Naive thymus-derived CD4-positive, alpha-beta T cell (primary cell): ENCODE measurements around the gene CREB5. TPM values are rescaled to one million over a fixed set of nuclear protein-coding genes. Genes with fewer than 3 reads are reported as not detected.
"Not testable (repeated sequence)": the region's sequence is repeated elsewhere in the genome, so short reads cannot be mapped to it uniquely, and the experiment has no call there.

Experiments used
- ATAC-seq: fragments of 150-1000 bp; cut with Tn5 transposase; 2 replicates; pipeline ENCODE4 v1.10.0; 2021; ENCODE audit warnings: mild to moderate bottlenecking, moderate library complexity
- CTCF ChIA-PET: fragments of 350-600 bp; sonication (Branson Sonifier 250); formaldehyde crosslinking; loops from one replicate; lab custom pipeline; 2021; ENCODE audit warnings: antibody characterized with exemption; lab: Charles Lee
- POLR2A ChIA-PET: fragments of 350-600 bp; sonication (Branson Sonifier 250); formaldehyde crosslinking; loops from one replicate; lab custom pipeline; 2021; ENCODE audit warnings: antibody characterized with exemption, inconsistent platforms; lab: Charles Lee
- DNase-seq, 9 donors: peaks; one replicate each; pipeline versions ENCODE4 v3.0.0 to v3.0.0-alpha.2; 2020 to 2022; ENCODE audit warnings: mixed read lengths in 1 of 9
- H3K27ac ChIP-seq: one replicate; pipeline ENCODE4 v1.7.0; 2013; ENCODE audit warnings: mild to moderate bottlenecking, low read depth, low read length, moderate library complexity
- H3K27me3 ChIP-seq, 2 donors: one replicate each; pipeline ENCODE4 v1.7.0; 2013; ENCODE audit warnings: low read length in 2 of 2, mild to moderate bottlenecking in 2 of 2, moderate library complexity in 2 of 2; ENCODE audit not compliant: control insufficient read depth in 2 of 2, insufficient read depth in 2 of 2
- H3K36me3 ChIP-seq, 3 experiments: 1 replicate in 2 of 3; 2 replicates in 1 of 3; pipeline ENCODE4 v1.7.0; 2013; ENCODE audit warnings: low read length in 3 of 3, mild to moderate bottlenecking in 3 of 3, moderate library complexity in 1 of 3; ENCODE audit not compliant: insufficient read depth in 3 of 3, control insufficient read depth in 2 of 3
- H3K4me1 ChIP-seq, 2 donors: one replicate each; pipeline ENCODE4 v1.7.0; 2013; ENCODE audit warnings: low read length in 2 of 2, mild to moderate bottlenecking in 2 of 2, moderate library complexity in 1 of 2; ENCODE audit not compliant: control insufficient read depth in 2 of 2, insufficient read depth in 2 of 2
- H3K4me3 ChIP-seq: 2 replicates; pipeline ENCODE4 v1.7.0; 2013; ENCODE audit warnings: mild to moderate bottlenecking, low read length
- H3K9me3 ChIP-seq, 3 experiments: 1 replicate in 2 of 3; 2 replicates in 1 of 3; pipeline ENCODE4 v1.7.0; 2013; ENCODE audit warnings: low read length in 3 of 3; ENCODE audit not compliant: control insufficient read depth in 2 of 3
- H3K27ac Mint-ChIP-seq, 9 donors: one replicate each; pipeline ENCODE4 v1.8.0; 2020 to 2022; ENCODE audit warnings: mixed read lengths in 9 of 9, mild to moderate bottlenecking in 8 of 9, moderate library complexity in 5 of 9, inconsistent platforms in 2 of 9
- H3K27me3 Mint-ChIP-seq, 5 donors: one replicate each; pipeline ENCODE4 v1.8.0; 2021 to 2022; ENCODE audit warnings: mixed read lengths in 5 of 5, mild to moderate bottlenecking in 1 of 5
- H3K36me3 Mint-ChIP-seq, 5 donors: one replicate each; pipeline ENCODE4 v1.8.0; 2020 to 2022; ENCODE audit warnings: mixed read lengths in 5 of 5, mild to moderate bottlenecking in 3 of 5, inconsistent platforms in 1 of 5
- H3K4me1 Mint-ChIP-seq, 7 donors: one replicate each; pipeline ENCODE4 v1.8.0; 2020 to 2022; ENCODE audit warnings: mixed read lengths in 7 of 7, mild to moderate bottlenecking in 3 of 7, inconsistent platforms in 1 of 7
- H3K4me3 Mint-ChIP-seq, 10 donors: one replicate each; pipeline ENCODE4 v1.8.0; 2020 to 2022; ENCODE audit warnings: mild to moderate bottlenecking in 10 of 10, mixed read lengths in 10 of 10, moderate library complexity in 6 of 10, inconsistent platforms in 2 of 10
- H3K9me3 Mint-ChIP-seq, 11 donors: one replicate each; pipeline ENCODE4 v1.8.0; 2020 to 2022; ENCODE audit warnings: mixed read lengths in 11 of 11, mild to moderate bottlenecking in 4 of 11, inconsistent platforms in 1 of 11, moderate library complexity in 1 of 11
- intact Hi-C, 2 donors: fragments of 100-400 bp; cut with micrococcal nuclease; formaldehyde crosslinking; loops; one replicate each; pipeline ENCODE4 v1.15.1; 2023
- polyA plus RNA-seq, 2 donors: library from polyadenylated mRNA; unstranded; fragments of 300-500 nt; fragmentation: Illumina TruSeq; gene quantifications; one replicate each; pipeline ENCODE4 v1.2.3, GENCODE V29; 2021
- total RNA-seq, 6 experiments: library from RNA in 5 of 6; stranded (reverse) in 5 of 6; gene quantifications; 1 replicate in 5 of 6; 2 replicates in 1 of 6; pipeline ENCODE4 v1.2.3 and lab custom pipeline; 2021 to 2026

The CREB5 gene
- total and polyA plus RNA-seq, 7 experiments from 2014 or later = 0.22 to 18.4 (median 3.6) TPM; not detected in 4

DNA sequence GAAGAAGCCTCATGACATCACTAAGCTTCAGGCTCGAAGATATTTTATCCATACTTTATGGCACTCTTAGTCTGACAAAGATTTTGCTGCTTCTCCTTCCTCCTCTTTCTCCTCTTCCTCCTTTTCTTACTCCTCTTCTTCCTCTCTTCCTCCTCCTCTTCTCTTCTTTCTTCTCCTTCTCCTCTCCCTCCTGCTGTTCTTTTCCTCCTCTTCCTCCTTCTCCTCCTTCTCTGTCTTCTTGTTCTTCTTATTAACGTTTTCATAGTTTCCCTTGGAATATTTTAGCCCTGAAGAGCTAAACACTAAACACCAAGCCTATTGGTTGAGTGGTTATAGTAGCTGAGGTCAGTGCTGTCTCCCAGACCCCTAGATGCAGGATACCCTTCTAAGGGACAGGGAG lies 137.7 kb downstream of the CREB5 start:
- Mint-ChIP-seq H3K4me3 (no peak overlapping the region), H3K36me3 (no peaks in the 10 kb centered on the region), H3K27me3 (peaks cover 3 to 40% (median 25%) of the 10 kb centered on the region in 5 donors), H3K4me1 (no peaks in the 10 kb centered on the region), H3K9me3 (peaks cover 0 to 25% (median 9%) of the 10 kb centered on the region in 11 donors), H3K27ac (no peak overlapping the region)
- no peaks in the 10 kb centered on the region for H3K4me1 ChIP-seq
- CTCF ChIA-PET = no interaction called here
- intact Hi-C loops = no loop called here
- no peaks in the 10 kb centered on the region for H3K36me3 ChIP-seq
- ATAC-seq = no peak
- POLR2A ChIA-PET = no interaction called here
- H3K27ac ChIP-seq = no peak overlapping the region
- no peaks in the 10 kb centered on the region for H3K9me3 ChIP-seq
- H3K4me3 ChIP-seq = no peak overlapping the region
- no peak for DNase-seq
- no peaks in the 10 kb centered on the region for H3K27me3 ChIP-seq

DNA sequence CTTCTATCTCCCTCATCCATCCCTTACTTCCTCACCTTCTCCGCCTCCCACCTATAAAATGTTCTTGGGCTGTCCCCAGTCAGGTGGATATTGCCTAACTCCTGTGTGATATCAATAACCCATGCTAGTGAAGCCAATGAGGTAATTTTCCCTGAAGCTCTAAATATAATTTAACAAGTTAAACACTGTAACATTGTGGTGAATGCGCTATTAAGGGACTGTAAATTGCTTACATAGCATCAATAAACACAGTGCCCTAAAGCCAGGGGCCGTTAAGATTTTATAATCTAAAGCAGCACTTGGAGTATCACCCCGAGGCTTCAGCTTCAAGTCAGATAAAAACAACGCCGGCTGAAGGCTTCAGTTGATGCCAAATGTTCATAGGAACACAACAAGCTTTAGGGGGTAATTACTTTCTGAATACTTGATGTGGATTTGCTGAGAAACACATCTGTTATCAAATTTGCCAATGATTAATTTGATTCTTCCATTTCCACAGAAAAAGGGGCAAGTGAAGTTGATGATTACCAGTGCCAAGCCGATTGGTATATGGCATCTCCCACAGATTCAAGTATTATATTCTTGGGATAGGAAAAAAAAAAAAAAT lies 138.4 kb downstream of the CREB5 start:
- Histone ChIP-seq H3K4me3 (no peak overlapping the region), H3K4me1 (no peaks in the 10 kb centered on the region), H3K27me3 (no peaks in the 10 kb centered on the region), H3K27ac (no peak overlapping the region), H3K36me3 (no peaks in the 10 kb centered on the region), H3K9me3 (no peaks in the 10 kb centered on the region)
- H3K4me1 Mint-ChIP-seq = no peaks in the 10 kb centered on the region
- no peak overlapping the region for H3K27ac Mint-ChIP-seq
- H3K4me3 Mint-ChIP-seq = no peak overlapping the region
- no peak for DNase-seq
- intact Hi-C loops = no loop called here
- no peak for ATAC-seq
- ChIA-PET POLR2A (no interaction called here), CTCF (no interaction called here)
- peaks cover 3 to 44% (median 25%) of the 10 kb centered on the region in 5 donors for H3K27me3 Mint-ChIP-seq
- H3K36me3 Mint-ChIP-seq = no peaks in the 10 kb centered on the region
- peaks cover 0 to 25% (median 7%) of the 10 kb centered on the region in 11 donors for H3K9me3 Mint-ChIP-seq

DNA sequence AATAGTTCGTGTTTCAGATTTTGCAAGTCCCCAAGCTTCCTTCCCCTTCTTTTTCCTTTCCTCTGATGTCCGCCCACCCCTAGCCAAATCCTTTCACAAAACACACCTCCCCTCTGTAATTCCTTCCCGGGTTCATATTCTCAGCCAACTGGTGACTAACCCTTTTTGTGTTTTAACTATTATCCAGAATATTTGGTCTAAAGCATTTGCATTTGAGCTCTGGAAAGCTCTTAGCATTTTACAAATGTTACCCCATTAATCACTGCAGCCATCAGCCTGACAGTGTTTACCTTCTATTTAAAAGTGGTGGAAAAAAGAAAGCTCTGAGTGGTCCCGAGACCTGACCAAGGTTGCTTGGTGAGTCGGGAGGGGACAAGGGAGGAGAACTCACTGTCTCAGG lies 139.0 kb downstream of the CREB5 start:
- ATAC-seq (no peak), DNase-seq (no peak)
- H3K27me3 Mint-ChIP-seq = peaks cover 3 to 45% (median 25%) of the 10 kb centered on the region in 5 donors
- intact Hi-C loops = no loop called here
- ChIA-PET POLR2A (no interaction called here), CTCF (no interaction called here)
- Histone ChIP-seq H3K27me3 (no peaks in the 10 kb centered on the region), H3K36me3 (no peaks in the 10 kb centered on the region), H3K4me1 (no peaks in the 10 kb centered on the region), H3K4me3 (no peak overlapping the region), H3K27ac (no peak overlapping the region), H3K9me3 (no peaks in the 10 kb centered on the region)
- no peaks in the 10 kb centered on the region for H3K36me3 Mint-ChIP-seq
- H3K4me1 Mint-ChIP-seq = no peaks in the 10 kb centered on the region
- H3K4me3 Mint-ChIP-seq = no peak overlapping the region
- H3K9me3 Mint-ChIP-seq = peaks cover 0 to 19% (median 7%) of the 10 kb centered on the region in 11 donors
- no peak overlapping the region for H3K27ac Mint-ChIP-seq

DNA sequence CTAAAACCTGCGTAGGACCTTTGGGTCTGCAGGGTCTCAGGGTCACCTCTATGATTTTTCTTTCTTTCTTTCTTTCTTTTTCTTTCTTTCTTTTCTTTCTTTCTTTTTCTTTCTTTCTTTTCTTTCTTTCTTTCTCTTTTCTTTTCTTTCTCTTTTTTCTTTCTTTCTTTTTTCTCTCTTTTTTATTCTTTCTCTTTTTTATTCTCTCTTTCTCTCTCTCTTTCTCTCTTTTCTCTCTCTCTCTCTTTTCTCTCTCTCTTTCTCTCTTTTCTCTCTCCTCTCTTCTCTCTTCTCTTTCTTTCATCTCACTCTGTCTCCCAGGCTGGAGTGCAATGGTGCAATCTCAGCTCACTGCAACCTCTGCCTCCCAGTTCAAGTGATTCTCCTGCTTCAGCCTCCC lies 139.4 kb downstream of the CREB5 start:
- peaks cover 0 to 14% (median 6%) of the 10 kb centered on the region in 11 donors for H3K9me3 Mint-ChIP-seq
- H3K27me3 ChIP-seq, H3K27ac ChIP-seq, H3K4me3 ChIP-seq, ATAC-seq, H3K4me1 ChIP-seq, H3K36me3 Mint-ChIP-seq, CTCF ChIA-PET, DNase-seq, intact Hi-C loops, H3K36me3 ChIP-seq, H3K4me1 Mint-ChIP-seq, POLR2A ChIA-PET, H3K9me3 ChIP-seq, H3K4me3 Mint-ChIP-seq, H3K27ac Mint-ChIP-seq: not testable (repeated sequence)
- H3K27me3 Mint-ChIP-seq = peaks cover 3 to 50% (median 25%) of the 10 kb centered on the region in 5 donors

DNA sequence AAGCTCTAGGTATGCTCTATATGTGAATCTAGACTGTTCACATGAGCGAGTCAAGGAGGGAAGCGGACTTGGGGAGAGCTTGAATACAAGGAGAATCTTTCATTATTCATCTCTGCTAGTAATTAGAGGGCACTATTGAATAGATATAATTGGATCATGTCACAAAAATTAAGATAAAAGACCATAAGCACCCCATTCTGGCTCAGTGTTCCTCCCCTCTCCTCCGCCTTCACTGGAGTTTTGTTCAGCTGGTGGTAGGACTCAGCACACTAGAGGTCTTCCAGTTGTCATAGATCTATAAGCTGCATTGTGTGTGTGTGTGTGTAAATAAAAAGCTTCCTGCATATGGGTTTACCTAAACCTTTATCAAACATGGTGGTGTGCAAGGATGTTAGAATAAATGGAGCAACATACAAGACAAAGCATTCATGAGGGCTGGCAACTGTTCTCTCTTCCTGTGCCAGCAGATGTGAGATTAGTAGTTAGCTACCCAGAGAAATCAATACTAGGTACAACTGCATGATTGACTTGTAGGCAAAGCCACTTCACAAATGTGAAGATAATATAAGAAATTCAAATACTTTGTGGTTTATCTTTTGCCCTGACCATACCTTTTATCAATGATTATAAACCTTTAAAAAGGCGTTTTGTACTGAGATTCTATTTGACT lies 142.6 kb downstream of the CREB5 start:
- Mint-ChIP-seq H3K27ac (no peak overlapping the region), H3K4me1 (no peaks in the 10 kb centered on the region), H3K9me3 (peaks cover 0 to 4% (median 2%) of the 10 kb centered on the region in 11 donors), H3K36me3 (peaks cover 0 to under 1% (median 0%) of the 10 kb centered on the region in 5 donors), H3K27me3 (peaks cover 5 to 53% (median 32%) of the 10 kb centered on the region in 5 donors), H3K4me3 (no peak overlapping the region)
- Histone ChIP-seq H3K4me1 (no peaks in the 10 kb centered on the region), H3K27me3 (no peaks in the 10 kb centered on the region), H3K9me3 (no peaks in the 10 kb centered on the region), H3K27ac (no peak overlapping the region), H3K4me3 (no peak overlapping the region), H3K36me3 (no peaks in the 10 kb centered on the region)
- intact Hi-C loops = no loop called here
- CTCF ChIA-PET = no interaction called here
- no peak for ATAC-seq
- POLR2A ChIA-PET = no interaction called here
- DNase-seq = no peak

DNA sequence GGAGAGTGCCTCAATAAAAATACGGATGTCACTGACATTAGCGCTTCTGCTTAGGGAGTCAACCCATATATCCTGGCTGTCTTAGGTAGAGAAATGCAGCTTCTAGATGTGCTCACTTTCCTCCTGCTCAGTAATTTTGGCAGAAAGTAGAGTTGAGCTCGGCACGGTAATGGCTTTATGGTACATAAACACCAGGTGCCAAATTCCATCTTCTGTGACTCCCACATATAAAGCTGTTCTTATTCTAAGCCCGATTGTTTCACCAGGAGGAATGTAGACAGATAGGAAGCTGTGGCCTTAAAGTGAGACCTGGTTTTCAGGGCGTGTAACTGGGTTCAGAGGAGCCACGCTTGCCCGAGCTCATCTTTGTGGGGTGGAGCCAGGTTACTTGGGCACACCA lies 143.7 kb downstream of the CREB5 start:
- ATAC-seq = no peak
- POLR2A ChIA-PET = no interaction called here
- H3K9me3 Mint-ChIP-seq = peaks cover 0 to 10% (median 3%) of the 10 kb centered on the region in 11 donors

DNA sequence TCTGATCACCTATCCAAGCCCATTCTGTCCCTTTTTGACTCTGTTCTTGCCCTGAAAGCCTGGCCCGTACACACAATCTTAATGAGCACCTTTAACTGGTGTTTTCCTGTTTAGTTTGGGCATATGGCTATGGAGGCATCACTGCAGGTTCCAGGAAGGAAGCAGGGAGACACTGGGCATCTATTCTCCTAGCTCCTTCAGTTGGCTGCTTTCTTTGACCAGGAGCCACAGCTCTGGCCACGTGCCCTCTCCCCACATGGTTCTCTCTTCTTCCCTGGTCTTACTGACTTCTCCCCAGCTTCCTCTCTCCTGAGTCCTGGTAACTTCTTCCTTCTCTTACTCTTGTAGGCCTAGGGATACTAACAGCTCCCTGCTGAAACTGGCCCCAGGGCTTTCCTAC lies 144.4 kb downstream of the CREB5 start:
- no peak for DNase-seq
- Histone ChIP-seq H3K36me3 (no peaks in the 10 kb centered on the region), H3K27me3 (no peaks in the 10 kb centered on the region), H3K9me3 (no peaks in the 10 kb centered on the region), H3K4me1 (no peaks in the 10 kb centered on the region), H3K4me3 (no peak overlapping the region), H3K27ac (no peak overlapping the region)
- H3K9me3 Mint-ChIP-seq = peaks cover 0 to 10% (median 3%) of the 10 kb centered on the region in 11 donors
- H3K4me1 Mint-ChIP-seq = no peaks in the 10 kb centered on the region
- H3K4me3 Mint-ChIP-seq = no peak overlapping the region
- no peak for ATAC-seq
- H3K36me3 Mint-ChIP-seq = peaks cover 0 to 6% (median 0%) of the 10 kb centered on the region in 5 donors
- intact Hi-C loops = no loop called here
- peaks cover 2 to 44% (median 23%) of the 10 kb centered on the region in 5 donors for H3K27me3 Mint-ChIP-seq
- ChIA-PET POLR2A (no interaction called here), CTCF (no interaction called here)
- no peak overlapping the region for H3K27ac Mint-ChIP-seq

More for the DNA sequence above, 143.7 kb downstream of the CREB5 start:
- no peaks in the 10 kb centered on the region for H3K4me1 Mint-ChIP-seq
- no peaks in the 10 kb centered on the region for H3K27me3 ChIP-seq
- no peaks in the 10 kb centered on the region for H3K9me3 ChIP-seq
- DNase-seq = no peak
- H3K4me3 ChIP-seq = no peak overlapping the region
- intact Hi-C loops = no loop called here
- no peaks in the 10 kb centered on the region for H3K4me1 ChIP-seq
- H3K36me3 ChIP-seq = no peaks in the 10 kb centered on the region
- H3K27me3 Mint-ChIP-seq = peaks cover 5 to 45% (median 25%) of the 10 kb centered on the region in 5 donors
- H3K36me3 Mint-ChIP-seq = peaks cover 0 to 6% (median 0%) of the 10 kb centered on the region in 5 donors
- no peak overlapping the region for H3K27ac ChIP-seq
- no peak overlapping the region for H3K4me3 Mint-ChIP-seq
- CTCF ChIA-PET = no interaction called here
- no peak overlapping the region for H3K27ac Mint-ChIP-seq
